PFSK-1 (cell line): ENCODE results near the gene DDC.

Experiments used
- POLR2AphosphoS5 ChIP-seq: IDR thresholded peaks from 2 replicates; pipeline ENCODE4 v1.6.1; 2012; ENCODE audit warnings: low read depth, mild to moderate bottlenecking, control low read depth, low read length, moderate library complexity
- SIN3A ChIP-seq: IDR thresholded peaks from 2 replicates; pipeline ENCODE4 v1.6.1; 2012; ENCODE audit warnings: mild to moderate bottlenecking, low read length, moderate library complexity, borderline replicate concordance; ENCODE audit not compliant: insufficient read depth
- TAF1 ChIP-seq: IDR thresholded peaks from 2 replicates; pipeline ENCODE4 v1.6.1; 2012; ENCODE audit warnings: low read length, control low read depth, borderline replicate concordance; ENCODE audit not compliant: insufficient read depth
- TF ChIP-seq, protein P1 (sequence below), 2 experiments: IDR thresholded peaks; 2 replicates each; pipeline versions ENCODE4 v1.6.1 to v1.8.0; 2011 to 2012; ENCODE audit warnings: low read depth in 2 of 2, low read length in 2 of 2, control low read depth in 1 of 2, inconsistent platforms in 1 of 2, mild to moderate bottlenecking in 1 of 2, moderate library complexity in 1 of 2; ENCODE audit not compliant: insufficient read depth in 1 of 2

DNA sequence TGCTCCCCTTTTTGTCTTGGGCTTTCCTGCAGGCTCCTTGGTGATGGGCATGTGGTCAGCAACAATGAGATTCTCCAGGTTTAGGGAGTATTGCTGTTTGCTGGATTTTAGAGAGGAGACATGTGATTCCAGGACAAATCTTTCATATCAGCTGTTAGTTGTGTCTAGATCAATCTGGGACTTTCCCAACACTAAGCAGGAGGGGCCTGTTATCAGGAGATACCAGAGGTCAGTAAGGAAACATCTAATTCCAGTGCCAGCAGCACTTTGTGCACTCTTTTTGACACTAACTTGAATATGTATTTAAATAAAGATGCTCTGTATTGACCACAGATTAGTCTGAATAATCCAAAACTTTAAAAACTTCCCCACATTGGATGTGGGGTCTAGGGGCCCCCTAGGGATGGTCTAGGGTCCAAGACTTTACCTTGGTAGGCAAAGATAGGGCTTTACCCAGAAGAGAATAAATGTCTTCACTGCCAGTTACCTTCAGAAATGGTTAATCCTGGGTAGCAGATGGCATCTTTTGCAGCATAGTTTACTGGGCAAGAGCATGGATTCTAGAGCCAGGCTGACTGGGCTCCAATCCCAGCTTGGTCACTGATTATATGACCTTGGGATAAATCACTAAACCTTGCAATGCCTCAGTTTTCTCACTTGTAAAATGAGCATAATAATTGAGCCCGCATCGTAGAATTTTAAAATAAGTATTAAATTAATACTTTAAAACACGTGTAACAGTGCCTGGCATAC lies 108.7 kb downstream of the DDC start:
- TF ChIP-seq, protein P1, sequence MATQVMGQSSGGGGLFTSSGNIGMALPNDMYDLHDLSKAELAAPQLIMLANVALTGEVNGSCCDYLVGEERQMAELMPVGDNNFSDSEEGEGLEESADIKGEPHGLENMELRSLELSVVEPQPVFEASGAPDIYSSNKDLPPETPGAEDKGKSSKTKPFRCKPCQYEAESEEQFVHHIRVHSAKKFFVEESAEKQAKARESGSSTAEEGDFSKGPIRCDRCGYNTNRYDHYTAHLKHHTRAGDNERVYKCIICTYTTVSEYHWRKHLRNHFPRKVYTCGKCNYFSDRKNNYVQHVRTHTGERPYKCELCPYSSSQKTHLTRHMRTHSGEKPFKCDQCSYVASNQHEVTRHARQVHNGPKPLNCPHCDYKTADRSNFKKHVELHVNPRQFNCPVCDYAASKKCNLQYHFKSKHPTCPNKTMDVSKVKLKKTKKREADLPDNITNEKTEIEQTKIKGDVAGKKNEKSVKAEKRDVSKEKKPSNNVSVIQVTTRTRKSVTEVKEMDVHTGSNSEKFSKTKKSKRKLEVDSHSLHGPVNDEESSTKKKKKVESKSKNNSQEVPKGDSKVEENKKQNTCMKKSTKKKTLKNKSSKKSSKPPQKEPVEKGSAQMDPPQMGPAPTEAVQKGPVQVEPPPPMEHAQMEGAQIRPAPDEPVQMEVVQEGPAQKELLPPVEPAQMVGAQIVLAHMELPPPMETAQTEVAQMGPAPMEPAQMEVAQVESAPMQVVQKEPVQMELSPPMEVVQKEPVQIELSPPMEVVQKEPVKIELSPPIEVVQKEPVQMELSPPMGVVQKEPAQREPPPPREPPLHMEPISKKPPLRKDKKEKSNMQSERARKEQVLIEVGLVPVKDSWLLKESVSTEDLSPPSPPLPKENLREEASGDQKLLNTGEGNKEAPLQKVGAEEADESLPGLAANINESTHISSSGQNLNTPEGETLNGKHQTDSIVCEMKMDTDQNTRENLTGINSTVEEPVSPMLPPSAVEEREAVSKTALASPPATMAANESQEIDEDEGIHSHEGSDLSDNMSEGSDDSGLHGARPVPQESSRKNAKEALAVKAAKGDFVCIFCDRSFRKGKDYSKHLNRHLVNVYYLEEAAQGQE (IDR thresholded peaks at IDR 0.05; ENCODE audit: insufficient read depth in 1 of 2, low read depth in 2 of 2, low read length in 2 of 2): no peak
- no peak for TF ChIP-seq TAF1
- TF ChIP-seq POLR2AphosphoS5: no peak
- TF ChIP-seq SIN3A: no peak
